ENCODE data around the gene HDAC9. TPM values are rescaled to one million over a fixed set of nuclear protein-coding genes. Genes with fewer than 3 reads are reported as not detected.

HDAC9 gene
- total RNA-seq, 1 experiment from 2014 or later, result 31.9 TPM

GRCh38 chr7:18521945-18522566, 26.5 kb downstream of the HDAC9 start:
- ChIA-PET POLR2A (ENCODE audit: low non-redundant PET) (no interaction called here), CTCF (interaction anchor here (0.6 kb wide), 1 partner anchor 166 kb away, joined by 4 read pairs; no protein-coding TSS in a partner anchor)
- Histone ChIP-seq H3K4me1 (ENCODE audit: insufficient read depth, low read length, poor library complexity, severe bottlenecking) (peaks cover 58% of the 10 kb centered on the region), H3K27ac (ENCODE audit: low read depth, low read length, poor library complexity, severe bottlenecking) (no peak overlapping the region), H3K4me3 (ENCODE audit: low read depth, low read length, poor library complexity, severe bottlenecking) (no peak overlapping the region), H3K36me3 (ENCODE audit: insufficient read depth, low read length, poor library complexity, severe bottlenecking) (no peaks in the 10 kb centered on the region), H3K9me3 (ENCODE audit: low read depth, low read length, poor library complexity, severe bottlenecking) (no peaks in the 10 kb centered on the region), H3K27me3 (replicated peaks; ENCODE audit: insufficient read depth, low read depth, low read length, poor library complexity) (no peaks in the 10 kb centered on the region)
- BruUV-seq (replicated peaks), result no TSS peak
- no peak for DNase-seq (ENCODE audit: low spot score)
- TF ChIP-seq EZH2 (IDR thresholded peaks at IDR 0.05; ENCODE audit: borderline replicate concordance, low read depth, low read length, poor library complexity, severe bottlenecking), result no peak
- no peak for TF ChIP-seq CTCF (conservative IDR thresholded peaks at IDR 0.05; ENCODE audit: low read depth, low read length)
- intact Hi-C loops (cut with micrococcal nuclease; ENCODE audit: unreplicated experiment), result no loop called here

GRCh38 chr7:18524248-18524647, 28.7 kb downstream of the HDAC9 start:
- Histone ChIP-seq H3K4me3 (ENCODE audit: low read depth, low read length, poor library complexity, severe bottlenecking) (no peak overlapping the region), H3K27me3 (replicated peaks; ENCODE audit: insufficient read depth, low read depth, low read length, poor library complexity) (no peaks in the 10 kb centered on the region), H3K9me3 (ENCODE audit: low read depth, low read length, poor library complexity, severe bottlenecking) (no peaks in the 10 kb centered on the region), H3K4me1 (ENCODE audit: insufficient read depth, low read length, poor library complexity, severe bottlenecking) (peaks cover 45% of the 10 kb centered on the region), H3K27ac (ENCODE audit: low read depth, low read length, poor library complexity, severe bottlenecking) (no peak overlapping the region), H3K36me3 (ENCODE audit: insufficient read depth, low read length, poor library complexity, severe bottlenecking) (no peaks in the 10 kb centered on the region)
- no TSS peak for BruUV-seq (replicated peaks)
- intact Hi-C loops (cut with micrococcal nuclease; ENCODE audit: unreplicated experiment), result no loop called here
- TF ChIP-seq EZH2 (IDR thresholded peaks at IDR 0.05; ENCODE audit: borderline replicate concordance, low read depth, low read length, poor library complexity, severe bottlenecking) (no peak), CTCF (conservative IDR thresholded peaks at IDR 0.05; ENCODE audit: low read depth, low read length) (no peak)
- POLR2A ChIA-PET (ENCODE audit: low non-redundant PET), result no interaction called here
- CTCF ChIA-PET, result no interaction called here
- DNase-seq (ENCODE audit: low spot score), result no peak

- intact Hi-C loops (cut with micrococcal nuclease; ENCODE audit: unreplicated experiment), result no loop called here
- CTCF ChIA-PET, result no interaction called here
- Histone ChIP-seq H3K9me3 (ENCODE audit: low read depth, low read length, poor library complexity, severe bottlenecking) (no peaks in the 10 kb centered on the region), H3K4me3 (ENCODE audit: low read depth, low read length, poor library complexity, severe bottlenecking) (no peak overlapping the region), H3K27ac (ENCODE audit: low read depth, low read length, poor library complexity, severe bottlenecking) (peak overlapping the region; percentile 32), H3K36me3 (ENCODE audit: insufficient read depth, low read length, poor library complexity, severe bottlenecking) (no peaks in the 10 kb centered on the region), H3K4me1 (ENCODE audit: insufficient read depth, low read length, poor library complexity, severe bottlenecking) (peaks cover 37% of the 10 kb centered on the region), H3K27me3 (replicated peaks; ENCODE audit: insufficient read depth, low read depth, low read length, poor library complexity) (no peaks in the 10 kb centered on the region)
- BruUV-seq (replicated peaks), result no TSS peak
- POLR2A ChIA-PET (ENCODE audit: low non-redundant PET), result no interaction called here
- DNase-seq (ENCODE audit: low spot score), result peak; percentile 50
- TF ChIP-seq CTCF (conservative IDR thresholded peaks at IDR 0.05; ENCODE audit: low read depth, low read length) (no peak), EZH2 (IDR thresholded peaks at IDR 0.05; ENCODE audit: borderline replicate concordance, low read depth, low read length, poor library complexity, severe bottlenecking) (no peak)
Observed at GRCh38 chr7:18526368-18526878, 30.9 kb downstream of the HDAC9 start.
